ENCODE data around the gene MBIP. TPM values are rescaled to one million over a fixed set of nuclear protein-coding genes. Genes with fewer than 3 reads are reported as not detected.

MBIP gene
- total RNA-seq, 1 experiment from 2014 or later: 9.8 TPM

- Histone ChIP-seq H3K36me3 (ENCODE audit: control insufficient read depth, insufficient read depth, low read length) (peaks cover 3% of the 10 kb centered on the region; the same call in 1 of the 2 replicates), H3K27me3 (ENCODE audit: control insufficient read depth, insufficient read depth, low read length) (peaks cover 8% of the 10 kb centered on the region; the same call in 1 of the 2 replicates), H3K4me3 (ENCODE audit: low read depth in 2 of 2, low read length in 2 of 2) (no peak overlapping the region), H3K4me1 (ENCODE audit: control insufficient read depth, insufficient read depth, low read length) (no peaks in the 10 kb centered on the region), H3K9me3 (ENCODE audit: control insufficient read depth, insufficient read depth, low read depth, low read length) (no peaks in the 10 kb centered on the region), H3K27ac (ENCODE audit: low read length) (no peak overlapping the region)
- DNase-seq (ENCODE audit: low read depth, low spot score): no peak
- BruUV-seq (replicated peaks): no TSS peak
- ATAC-seq: no peak
- TF ChIP-seq SIN3A (IDR thresholded peaks at IDR 0.05; ENCODE audit: borderline replicate concordance, insufficient read depth, low read depth, low read length) (no peak), TCF7L2 (IDR thresholded peaks at IDR 0.05; ENCODE audit: low read depth, low read length) (no peak), REST (IDR thresholded peaks at IDR 0.05; ENCODE audit: insufficient read depth in 1 of 2, low read depth in 2 of 2, low read length in 1 of 2) (no peak), POLR2AphosphoS5 (IDR thresholded peaks at IDR 0.05; ENCODE audit: low read depth, low read length) (no peak), CTCF (IDR thresholded peaks at IDR 0.05) (no peak)
- in situ Hi-C loops (cut with HindIII; ENCODE audit: low pct_unique_long_range_greater_than_20kb, low sequenced_read_pairs): no loop called here
- POLR2A ChIA-PET: no interaction called here
- CTCF ChIA-PET: no interaction called here
- intact Hi-C loops (cut with micrococcal nuclease; ENCODE audit: unreplicated experiment): no loop called here
These were observed 4.5 kb upstream of the MBIP start for GRCh38 chr14:36324897-36325296.

- Histone ChIP-seq H3K36me3 (ENCODE audit: control insufficient read depth, insufficient read depth, low read length) (peaks cover 3% of the 10 kb centered on the region; the same call in 1 of the 2 replicates), H3K27me3 (ENCODE audit: control insufficient read depth, insufficient read depth, low read length) (peaks cover 8% of the 10 kb centered on the region; the same call in 1 of the 2 replicates), H3K4me3 (ENCODE audit: low read depth in 2 of 2, low read length in 2 of 2) (peak overlapping the region; percentile 77 to 92), H3K4me1 (ENCODE audit: control insufficient read depth, insufficient read depth, low read length) (peaks cover 6% of the 10 kb centered on the region; the same call in 1 of the 2 replicates), H3K27ac (ENCODE audit: low read length) (peak overlapping the region; percentile 86), H3K9me3 (ENCODE audit: control insufficient read depth, insufficient read depth, low read depth, low read length) (no peaks in the 10 kb centered on the region)
- no peak for DNase-seq (ENCODE audit: low read depth, low spot score)
- TF ChIP-seq POLR2AphosphoS5 (IDR thresholded peaks at IDR 0.05; ENCODE audit: low read depth, low read length) (0 out of 2 replicates have a peak, but pooled peaks have one; percentile 6), TCF7L2 (IDR thresholded peaks at IDR 0.05; ENCODE audit: low read depth, low read length) (no peak), SIN3A (IDR thresholded peaks at IDR 0.05; ENCODE audit: borderline replicate concordance, insufficient read depth, low read depth, low read length) (no peak)
- intact Hi-C loops (cut with micrococcal nuclease; ENCODE audit: unreplicated experiment) (no loop called here), in situ Hi-C loops (cut with HindIII; ENCODE audit: low pct_unique_long_range_greater_than_20kb, low sequenced_read_pairs) (no loop called here)
- peak; percentile 54 for ATAC-seq
- BruUV-seq (replicated peaks): no TSS peak
- CTCF ChIA-PET: no interaction called here
- POLR2A ChIA-PET: interaction anchor here (0.5 to 0.7 kb wide), 2 partner anchors 32 to 1890 kb away, joined by 4 to 6 read pairs; no protein-coding TSS in a partner anchor
These were observed 502 bp upstream of the MBIP start for GRCh38 chr14:36320897-36321381.

GRCh38 chr14:36319899-36320199 lies 588 bp downstream of the MBIP start:
- ATAC-seq (no peak), DNase-seq (ENCODE audit: low read depth, low spot score) (no peak)
- H3K4me1 ChIP-seq (ENCODE audit: control insufficient read depth, insufficient read depth, low read length): peaks cover 6% of the 10 kb centered on the region; the same call in 1 of the 2 replicates
- no TSS peak for BruUV-seq (replicated peaks)
- H3K27me3 ChIP-seq (ENCODE audit: control insufficient read depth, insufficient read depth, low read length): peaks cover 8% of the 10 kb centered on the region; the same call in 1 of the 2 replicates
- in situ Hi-C loops (cut with HindIII; ENCODE audit: low pct_unique_long_range_greater_than_20kb, low sequenced_read_pairs) (no loop called here), intact Hi-C loops (cut with micrococcal nuclease; ENCODE audit: unreplicated experiment) (no loop called here)
- ChIA-PET CTCF (no interaction called here), POLR2A (no interaction called here)
- TF ChIP-seq TCF7L2 (IDR thresholded peaks at IDR 0.05; ENCODE audit: low read depth, low read length) (no peak), REST (IDR thresholded peaks at IDR 0.05; ENCODE audit: insufficient read depth in 1 of 2, low read depth in 2 of 2, low read length in 1 of 2) (no peak), CTCF (IDR thresholded peaks at IDR 0.05) (no peak), POLR2AphosphoS5 (IDR thresholded peaks at IDR 0.05; ENCODE audit: low read depth, low read length) (no peak), SIN3A (IDR thresholded peaks at IDR 0.05; ENCODE audit: borderline replicate concordance, insufficient read depth, low read depth, low read length) (no peak)
- H3K9me3 ChIP-seq (ENCODE audit: control insufficient read depth, insufficient read depth, low read depth, low read length): no peaks in the 10 kb centered on the region
- H3K4me3 ChIP-seq (ENCODE audit: low read depth in 2 of 2, low read length in 2 of 2): peak overlapping the region; percentile 77 to 92
- peak overlapping the region; percentile 86 for H3K27ac ChIP-seq (ENCODE audit: low read length)
- H3K36me3 ChIP-seq (ENCODE audit: control insufficient read depth, insufficient read depth, low read length): peaks cover 3% of the 10 kb centered on the region; the same call in 1 of the 2 replicates
